NCI-H146 treated with DMSO at 0.1 percent for 48 hours (cell line): ENCODE measurements around the gene INMT.
"Not testable (repeated sequence)": the region's sequence is repeated elsewhere in the genome, so short reads cannot be mapped to it uniquely, and the experiment has no call there.

Source experiments
- DNase-seq: peaks from one replicate; lab custom pipeline; 2025; ENCODE audit not compliant: unreplicated experiment; lab: John Stamatoyannopoulos, UW

INMT gene

DNA sequence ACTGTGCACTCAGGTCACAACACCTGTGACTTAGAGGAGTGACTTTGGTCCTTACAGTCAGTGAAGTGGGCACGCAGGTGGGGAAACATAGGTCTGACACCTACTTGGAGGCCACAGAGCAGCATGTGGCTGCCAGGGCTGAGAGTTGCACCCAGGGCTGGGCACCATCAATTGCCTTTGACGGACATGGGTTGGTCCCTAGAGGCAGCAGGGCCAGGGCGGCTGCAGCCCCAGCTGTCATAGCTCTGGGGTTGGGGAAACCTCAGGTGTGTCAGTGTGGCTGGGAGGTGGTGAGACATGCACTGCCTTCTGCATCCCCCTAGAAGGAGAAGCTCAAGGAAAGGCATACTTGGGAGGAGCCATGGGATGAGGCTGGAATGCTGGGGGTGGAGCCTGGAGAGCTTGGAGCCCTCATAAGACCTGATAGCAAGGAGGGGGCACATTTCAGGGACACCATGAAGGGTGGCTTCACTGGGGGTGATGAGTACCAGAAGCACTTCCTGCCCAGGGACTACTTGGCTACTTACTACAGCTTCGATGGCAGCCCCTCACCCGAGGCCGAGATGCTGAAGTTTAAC, at the start of gene INMT:
Gene INMT (plus strand): TSS at position 440 of the 578 bp plus-strand sequence. CDS start 16 bp downstream, at position 456.
- DNase-seq: no peak

DNA sequence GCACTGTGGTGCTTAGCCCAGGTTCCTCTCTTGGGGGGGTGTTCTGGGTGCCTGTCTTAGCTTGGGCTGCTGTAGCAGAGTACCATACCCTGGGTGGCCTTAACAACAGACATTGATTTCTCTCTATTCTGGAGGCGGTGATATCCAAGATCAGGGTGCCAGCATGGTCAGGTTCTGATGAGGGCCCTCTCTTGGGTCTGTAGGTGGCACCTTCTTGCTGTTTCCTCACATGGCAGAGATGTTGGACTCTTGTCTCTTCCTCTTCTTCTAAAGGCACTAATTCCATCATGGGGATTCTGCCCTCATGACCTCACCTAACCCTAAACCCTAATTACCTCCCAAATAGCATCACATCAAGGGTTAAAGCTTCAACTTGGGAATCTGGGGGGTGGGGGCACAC, 49.7 kb upstream of the INMT start:
- DNase-seq: no peak

DNA sequence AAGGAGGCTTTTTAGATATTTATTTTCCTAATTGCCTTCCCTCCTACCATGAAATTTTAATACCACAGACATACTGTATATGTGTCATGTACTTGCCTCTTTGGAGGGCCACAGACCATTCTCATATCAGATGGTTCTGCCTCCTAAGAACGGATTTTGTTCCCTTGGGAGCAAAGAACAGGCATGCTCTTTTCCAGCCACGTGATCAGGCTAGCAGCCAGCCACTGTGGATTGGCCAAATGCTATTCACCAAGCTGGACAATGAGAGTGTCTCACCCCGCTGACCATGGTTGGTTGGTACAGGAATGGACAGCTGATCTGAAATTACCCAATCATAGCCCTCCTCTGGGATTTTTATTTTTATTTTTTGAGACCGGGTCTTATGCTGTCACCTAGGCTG, 48.2 kb upstream of the INMT start:
- DNase-seq: no peak

DNA sequence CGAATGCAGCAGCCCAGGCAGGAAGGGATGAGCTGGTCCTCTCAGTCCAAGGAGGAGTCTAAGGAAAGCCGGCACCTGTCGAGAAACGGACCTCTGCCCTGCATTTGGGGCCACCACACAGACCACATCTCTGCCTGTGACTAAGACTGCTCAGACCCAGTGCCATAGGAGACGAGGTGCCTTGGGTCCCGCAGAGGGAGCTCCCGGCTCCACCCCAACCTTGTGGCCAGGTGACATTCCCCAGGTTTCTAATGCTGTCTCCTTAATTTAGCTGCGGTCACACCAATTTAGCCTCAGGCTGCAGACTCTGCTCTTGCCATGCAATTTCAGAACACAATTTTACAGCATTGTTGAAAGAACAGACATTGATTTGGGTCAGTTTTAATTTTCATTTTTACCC, 46.9 kb upstream of the INMT start:
- DNase-seq: no peak

DNA sequence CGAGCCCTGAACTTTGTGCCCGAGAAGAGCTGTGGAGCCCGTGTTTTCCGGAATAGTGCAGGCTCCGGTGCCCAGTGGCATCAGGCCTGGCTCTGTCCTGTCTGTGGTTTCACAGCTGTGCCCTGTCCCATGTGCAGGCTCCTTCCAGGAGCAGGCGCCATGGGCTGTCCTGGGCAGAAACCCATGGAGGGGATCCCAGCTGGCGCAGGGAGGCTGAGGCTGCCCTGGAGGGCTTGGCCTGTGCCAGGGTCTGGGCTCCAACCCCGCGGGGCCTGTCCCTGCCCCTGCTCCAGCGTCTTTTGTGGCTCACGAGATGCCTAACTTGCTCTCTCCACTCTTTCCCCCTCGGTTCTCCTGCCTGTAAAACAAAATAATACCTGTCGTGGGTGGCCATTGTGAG, 46.3 kb upstream of the INMT start:
- no peak for DNase-seq

DNA sequence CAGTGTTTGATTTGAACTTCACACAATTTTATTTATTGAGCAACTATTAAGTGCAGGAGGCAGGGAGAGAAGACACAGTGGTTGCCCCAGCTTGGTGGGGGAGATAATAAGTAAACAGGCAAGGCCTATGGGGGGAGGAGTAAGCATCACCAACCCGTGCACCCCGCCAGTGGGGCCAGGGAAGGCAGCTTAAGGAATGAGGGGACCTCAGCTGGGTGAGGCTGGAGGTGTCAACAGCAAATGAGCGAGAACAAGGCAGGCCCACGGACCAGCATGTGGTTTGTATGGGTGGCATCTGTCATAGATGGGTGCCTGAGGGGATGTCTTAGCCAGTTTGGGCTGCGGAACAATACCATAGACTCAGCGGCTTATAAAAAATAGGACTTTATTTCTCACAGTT, 45.6 kb upstream of the INMT start:
- DNase-seq: no peak

DNA sequence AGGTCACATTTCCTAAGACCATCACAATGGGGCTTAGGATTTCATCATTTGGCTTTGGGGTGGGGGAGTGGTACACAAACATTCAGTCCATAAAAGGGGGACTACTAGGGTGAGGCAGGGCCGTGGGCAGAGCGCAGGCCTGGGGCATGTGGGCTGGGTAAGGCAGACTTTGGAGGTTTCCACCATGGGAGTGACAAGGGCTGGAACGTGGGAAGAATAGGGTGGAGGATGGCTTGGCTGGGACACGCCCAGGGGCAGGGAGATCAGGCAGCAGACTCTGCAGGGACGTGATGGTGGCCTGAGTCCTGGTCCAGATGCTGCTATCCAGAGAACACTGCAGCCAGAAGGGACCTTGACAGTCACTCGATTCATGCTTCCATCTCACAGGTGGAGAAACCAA, 45.0 kb upstream of the INMT start:
- no peak for DNase-seq

DNA sequence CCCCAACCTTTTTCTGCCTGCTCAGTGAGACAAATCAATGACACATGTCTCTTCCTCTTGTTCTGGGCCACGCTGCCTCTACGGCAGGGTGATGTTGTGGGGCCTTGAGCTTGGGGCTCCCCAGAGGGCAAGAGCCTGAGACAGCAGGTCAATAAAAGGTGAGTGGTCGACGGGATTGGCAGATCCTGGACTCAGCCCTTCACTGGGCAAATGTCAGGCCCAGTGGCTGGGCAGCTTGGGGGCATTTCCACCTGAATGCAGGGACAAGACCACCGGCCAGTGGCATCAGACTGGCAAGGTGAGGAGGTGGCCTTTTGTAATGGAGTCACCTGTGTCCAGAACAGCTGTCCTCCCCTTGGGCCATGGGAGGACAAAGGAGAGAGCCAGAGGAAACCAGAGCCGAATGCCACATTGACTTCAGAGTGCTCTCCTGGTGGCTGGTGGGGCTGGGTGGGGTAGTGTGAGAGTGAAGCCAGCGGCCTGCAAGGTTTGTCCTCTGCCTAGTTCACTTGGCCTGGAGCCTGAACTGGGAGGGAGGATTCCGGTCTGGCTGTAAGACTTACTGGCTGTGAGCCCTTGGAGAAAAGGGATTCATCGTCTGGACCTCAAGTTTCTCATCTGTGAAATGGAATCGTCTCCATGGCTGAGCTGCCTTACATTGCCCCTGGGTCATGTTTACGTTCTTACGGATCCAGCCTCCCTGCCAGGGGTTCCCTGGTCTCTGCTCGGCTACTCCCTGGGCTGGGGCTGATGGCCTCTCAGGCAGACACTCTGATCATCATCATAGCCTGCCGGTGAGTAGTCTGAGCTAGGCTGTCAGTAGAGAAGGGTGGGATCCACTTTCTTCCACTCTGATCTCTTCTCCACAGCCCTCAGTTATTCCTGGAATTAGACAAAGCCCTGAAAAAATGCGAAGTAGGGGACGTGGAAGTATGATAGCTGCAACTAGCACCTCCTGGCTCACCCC, 44.3 kb upstream of the INMT start:
- DNase-seq: no peak

DNA sequence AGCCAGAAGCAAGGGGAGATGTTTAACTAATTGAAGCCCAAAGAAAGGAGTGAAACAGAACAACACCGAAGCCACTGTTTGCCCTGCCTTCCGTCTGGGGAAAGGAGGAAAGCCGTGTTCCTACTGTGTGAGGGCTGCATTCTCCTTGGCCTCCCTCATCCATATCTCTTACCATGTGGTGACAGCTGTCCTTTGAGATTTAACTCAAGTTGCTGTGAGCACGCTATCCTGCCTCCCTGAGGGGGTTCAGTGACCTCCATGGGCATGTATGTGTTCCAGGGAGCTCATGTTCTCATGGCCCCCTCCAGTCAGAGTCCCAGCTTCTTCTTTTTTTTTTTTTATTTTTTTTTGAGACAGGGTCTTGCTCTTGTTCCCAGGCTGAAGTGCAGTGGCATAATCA, 43.5 kb upstream of the INMT start:
- DNase-seq: no peak

DNA sequence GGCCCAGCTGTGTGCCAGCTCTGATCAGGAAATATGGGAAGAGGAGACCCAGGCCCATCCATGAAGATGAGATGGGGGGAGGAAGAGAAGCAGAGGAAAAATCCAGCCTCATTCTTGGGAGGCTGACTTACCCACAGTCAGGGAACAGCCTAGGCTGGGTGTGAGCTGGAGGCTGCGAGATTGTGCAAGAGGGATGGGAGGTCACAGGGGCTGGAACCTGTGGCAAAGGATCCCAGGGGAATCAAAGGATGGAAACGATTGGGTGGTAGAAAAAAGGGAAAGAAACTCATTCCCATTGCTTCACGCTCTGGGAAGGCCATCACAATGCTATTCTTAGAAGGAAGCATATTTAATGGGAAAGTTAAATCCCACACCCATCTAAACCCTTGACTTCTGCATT, 43.0 kb upstream of the INMT start:
- no peak for DNase-seq

DNA sequence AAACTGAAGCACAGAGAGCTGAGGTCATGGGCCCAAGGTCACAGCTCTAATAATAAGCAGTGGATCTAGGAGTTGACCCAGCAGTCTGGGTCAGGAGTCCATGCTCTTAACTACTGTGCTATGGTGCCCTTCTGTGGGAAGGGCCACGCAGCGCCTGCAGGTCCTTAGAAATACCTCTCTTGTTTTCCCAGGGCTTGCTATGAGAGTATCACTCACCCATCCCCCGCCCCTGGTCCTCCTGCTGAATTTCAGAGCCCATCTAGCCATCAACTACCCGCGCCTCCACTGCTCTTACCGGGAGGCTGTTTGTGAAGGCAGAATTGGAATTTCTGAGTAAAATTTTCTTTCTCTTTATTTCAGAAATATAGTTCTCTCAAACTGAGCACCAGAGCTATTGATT, 42.4 kb upstream of the INMT start:
- no peak for DNase-seq

DNA sequence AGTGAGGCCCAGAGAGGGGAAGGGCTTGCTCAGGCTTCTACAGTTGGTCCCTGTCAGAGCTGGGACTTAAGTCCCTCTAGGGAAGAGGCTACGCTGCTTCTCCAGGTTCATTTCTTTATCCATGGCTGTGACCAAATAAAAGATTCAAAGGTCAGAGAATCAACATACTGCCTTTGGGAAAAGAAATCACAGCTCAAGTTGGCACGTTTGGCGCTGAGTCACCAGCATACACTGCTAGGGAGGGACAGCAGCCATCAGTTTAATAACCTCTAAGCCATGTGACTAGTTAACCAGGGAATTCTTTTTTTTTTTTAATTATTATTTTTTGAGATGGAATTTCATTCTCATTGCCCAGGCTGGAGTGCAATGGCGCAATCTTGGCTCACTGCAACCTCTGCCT, 41.3 kb upstream of the INMT start:
- DNase-seq: no peak

DNA sequence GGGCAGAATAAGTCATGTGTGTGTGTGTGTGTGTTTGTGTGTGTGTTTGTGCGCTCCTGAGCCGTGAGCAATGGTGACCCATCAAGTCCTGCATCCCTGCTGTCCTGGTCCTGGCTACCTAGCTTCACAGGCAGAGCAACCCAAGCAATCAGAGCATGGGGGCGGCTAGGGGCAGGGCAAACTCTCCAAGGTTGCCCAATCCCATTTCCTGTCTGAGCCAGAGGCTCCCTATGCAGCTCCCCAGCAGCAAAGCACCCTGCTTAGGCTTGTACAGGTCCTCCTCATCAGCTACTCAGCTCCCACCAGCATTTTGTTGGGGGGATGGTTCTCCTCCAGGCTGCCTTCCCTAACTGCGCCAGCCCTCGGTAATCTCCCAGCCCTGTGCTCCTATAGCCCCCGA, 38.5 kb upstream of the INMT start:
- DNase-seq: no peak

DNA sequence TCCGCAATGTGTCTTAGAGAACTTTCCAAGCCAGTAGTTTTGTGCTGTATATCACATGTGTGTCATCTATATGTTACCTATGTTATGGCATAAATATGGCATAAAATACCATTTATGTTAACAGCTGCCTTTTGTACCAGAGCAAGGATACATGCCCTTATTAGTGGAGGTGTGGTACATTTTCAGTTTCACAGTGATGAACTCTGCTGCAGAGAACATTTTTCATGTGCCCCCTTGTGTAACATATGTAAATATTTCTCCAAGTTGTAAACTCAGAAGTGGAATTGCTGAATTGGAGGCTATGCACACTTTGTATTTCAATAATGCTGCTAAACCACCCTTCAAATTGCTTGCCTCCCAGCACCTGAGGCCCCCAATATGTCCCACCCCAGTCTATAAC, 37.8 kb upstream of the INMT start:
- no peak for DNase-seq

DNA sequence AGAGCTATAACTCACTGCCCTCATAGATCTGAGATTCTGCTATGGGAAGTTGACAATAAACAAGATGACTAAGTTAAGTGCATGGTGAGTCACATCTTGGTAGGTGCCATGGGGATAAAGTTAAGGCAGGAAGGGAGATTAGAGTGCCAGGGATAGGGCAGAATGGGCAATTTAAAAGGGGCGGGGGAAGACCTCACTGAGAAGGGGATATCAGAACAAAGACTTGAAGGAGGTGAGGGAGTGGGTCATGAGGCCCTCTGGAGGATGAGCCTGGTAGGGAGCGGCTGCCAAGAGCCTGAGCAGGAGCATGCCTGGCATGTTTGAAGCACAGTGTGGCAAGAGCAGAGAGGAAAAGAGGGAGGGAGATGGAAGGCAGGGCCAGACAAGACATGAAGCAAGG, 34.8 kb upstream of the INMT start:
- DNase-seq: no peak

DNA sequence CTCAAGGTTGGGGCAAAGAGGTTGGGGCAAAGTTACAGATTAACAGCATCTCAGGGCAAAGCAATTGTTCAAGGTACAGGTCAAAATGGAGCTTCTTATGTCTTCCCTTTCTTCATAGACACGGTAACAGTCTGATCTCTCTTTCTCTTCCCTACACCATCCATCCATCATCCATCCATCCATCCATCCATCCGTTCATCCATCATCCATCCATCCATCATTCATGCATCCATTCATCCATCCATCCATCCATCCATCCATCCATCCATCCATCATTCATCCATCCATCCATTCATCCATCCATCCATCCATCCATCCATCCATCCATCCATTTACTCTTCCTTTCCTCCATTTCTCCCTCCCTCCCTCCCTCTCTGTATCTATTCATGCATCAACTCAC, 32.5 kb upstream of the INMT start:
- not testable (repeated sequence) for DNase-seq

DNA sequence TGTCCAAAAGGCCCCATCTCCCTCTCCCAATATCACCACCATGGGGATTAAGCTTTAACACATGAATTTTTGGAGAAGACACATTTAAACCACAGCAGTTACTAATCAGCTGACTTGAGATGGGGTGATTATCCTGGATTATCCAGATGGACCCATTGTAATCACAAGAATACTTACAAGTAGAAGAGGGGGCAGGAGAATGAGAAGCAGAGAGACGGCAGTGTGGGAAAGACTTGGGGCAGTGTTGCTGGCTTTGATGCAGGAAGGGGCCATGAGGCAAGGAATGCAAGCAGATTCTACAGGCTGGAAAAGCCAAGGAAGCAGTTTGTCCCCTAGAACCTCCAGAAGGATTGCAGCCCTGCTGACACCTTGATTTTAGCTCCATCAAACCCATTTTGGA, 30.7 kb upstream of the INMT start:
- DNase-seq: no peak

DNA sequence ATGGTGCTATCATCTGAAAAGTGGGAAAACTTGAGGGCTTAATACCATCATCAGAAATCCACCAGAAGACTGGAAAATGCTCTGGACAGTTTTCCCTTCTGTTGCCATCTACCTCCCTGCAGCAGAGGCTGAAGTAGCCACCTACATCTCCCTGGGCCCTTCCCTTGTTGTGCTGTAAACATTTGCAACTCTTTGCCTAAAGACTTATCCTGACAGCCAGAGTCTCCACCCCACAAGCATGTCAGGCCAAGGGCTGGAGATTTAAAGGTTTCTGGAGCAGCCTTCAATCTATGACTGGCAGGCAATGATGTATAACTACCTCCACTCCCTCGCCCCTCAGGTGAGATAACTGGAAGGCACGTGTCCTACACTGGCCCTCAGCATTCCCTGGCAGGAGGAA, 29.7 kb upstream of the INMT start:
- no peak for DNase-seq

DNA sequence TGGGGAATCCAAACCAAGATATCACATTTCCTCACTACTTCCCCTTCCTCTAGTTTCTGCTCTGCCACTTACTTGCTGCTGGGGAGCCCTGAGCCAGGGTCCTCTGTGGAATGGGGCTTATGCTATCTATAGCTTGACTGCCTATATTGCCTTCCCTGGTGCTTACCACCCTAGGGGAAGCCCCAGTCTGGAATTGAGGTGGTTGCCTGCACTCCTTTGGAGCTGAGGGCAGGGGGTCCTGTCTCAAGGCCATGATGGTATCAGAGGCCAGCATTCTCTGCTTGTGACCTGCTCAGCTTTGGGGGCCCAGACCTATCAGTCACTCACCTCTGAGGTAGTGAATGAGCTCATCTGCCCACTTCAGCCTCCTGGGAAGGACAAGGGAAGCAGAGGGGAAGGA, 29.3 kb upstream of the INMT start:
- DNase-seq: no peak

DNA sequence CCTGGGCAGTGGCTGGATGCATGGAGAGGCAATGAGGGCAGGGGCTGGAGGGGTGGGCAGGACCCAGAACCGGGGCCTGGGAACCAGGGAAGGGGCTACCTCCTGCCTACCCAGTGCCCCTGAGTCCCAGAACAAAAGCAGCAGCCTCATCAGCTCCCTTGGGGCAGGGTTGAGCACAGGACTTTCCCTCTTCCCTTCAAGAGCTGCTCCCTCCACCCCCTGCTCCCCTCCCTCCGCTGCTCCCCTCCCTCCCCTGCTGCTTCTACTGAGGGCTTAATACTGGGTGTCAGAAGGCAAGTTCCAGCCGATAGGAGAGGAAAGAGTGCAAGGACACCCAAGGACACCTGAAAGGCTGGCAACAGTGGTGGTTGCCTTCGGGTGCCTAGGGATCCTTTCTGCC, 28.2 kb upstream of the INMT start:
- DNase-seq: no peak

DNA sequence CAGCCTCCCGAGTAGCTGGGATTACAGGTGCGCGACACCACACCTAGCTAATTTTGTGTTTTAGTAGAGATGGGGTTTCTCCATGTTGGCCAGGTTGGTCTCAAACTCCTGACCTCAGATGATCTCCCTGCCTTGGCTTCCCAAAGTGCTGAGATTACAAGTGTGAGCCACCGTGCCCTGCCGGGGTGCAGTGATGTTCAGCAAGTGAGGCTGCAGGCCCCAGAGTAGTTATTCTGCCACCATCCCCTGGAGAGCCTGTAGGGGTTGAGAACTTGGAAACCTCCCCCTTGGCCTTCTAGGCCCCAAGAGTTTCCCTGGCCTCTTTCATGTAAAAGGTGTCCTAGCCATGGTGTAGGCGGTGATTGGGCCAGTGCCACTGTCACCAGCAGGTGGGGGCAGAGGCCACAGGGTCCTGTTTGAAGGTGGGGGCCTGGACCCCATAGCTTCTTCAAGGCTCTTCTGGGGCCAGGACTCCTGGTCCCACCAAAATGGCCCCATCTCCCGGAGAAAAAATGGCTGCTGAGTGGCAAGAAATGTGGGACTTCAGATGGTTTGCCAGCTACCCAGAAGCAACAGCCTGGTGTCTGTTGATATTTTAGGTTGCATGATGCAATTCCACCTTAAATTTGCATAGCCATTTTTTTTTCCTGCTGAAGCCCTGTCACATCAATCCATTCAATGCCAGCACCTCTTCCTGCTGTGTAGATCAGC, 25.5 kb upstream of the INMT start:
- no peak for DNase-seq
